HepG2 (cell line): ENCODE data around the gene HS6ST1. TPM values are rescaled to one million over a fixed set of nuclear protein-coding genes. Genes with fewer than 3 reads are reported as not detected.

Source experiments
- FUBP1 ChIP-seq: sonication (generic); formaldehyde crosslinking; IDR thresholded peaks from 2 replicates; pipeline ENCODE4 v1.5.1; 2020; ENCODE audit warnings: missing genetic modification reagents, mild to moderate bottlenecking, borderline replicate concordance
- HMG20A ChIP-seq: IDR thresholded peaks from 2 replicates; pipeline ENCODE4 v1.6.1; 2016; ENCODE audit warnings: borderline replicate concordance
- HMGXB4 ChIP-seq, 2 experiments: sonication (generic) in 1 of 2; formaldehyde crosslinking in 1 of 2; IDR thresholded peaks; 2 replicates each; pipeline versions ENCODE4 v1.4.0 to v1.6.1; 2018 to 2020; ENCODE audit warnings: missing genetic modification reagents in 2 of 2, borderline replicate concordance in 1 of 2, low read depth in 1 of 2, mild to moderate bottlenecking in 1 of 2, missing biosample characterization in 1 of 2
- HNRNPLL ChIP-seq: fragments of 200-400 bp; formaldehyde crosslinking; IDR thresholded peaks from 2 replicates; pipeline ENCODE4 v1.6.1; 2017; ENCODE audit warnings: mild to moderate bottlenecking, low read depth, low read length; ENCODE audit not compliant: poor library complexity, severe bottlenecking
- KDM4B ChIP-seq: sonication (generic); formaldehyde crosslinking; IDR thresholded peaks from 2 replicates; pipeline ENCODE4 v1.4.0; 2020; ENCODE audit warnings: missing genetic modification reagents
- KLF16 ChIP-seq, 2 experiments: sonication (generic) in 1 of 2; formaldehyde crosslinking in 1 of 2; IDR thresholded peaks; 2 replicates each; pipeline versions ENCODE4 v1.6.1 to v1.8.0; 2016 to 2023; ENCODE audit warnings: missing genetic modification reagents in 2 of 2, missing compliant biosample characterization in 1 of 2
- PITX1 ChIP-seq: sonication (generic); formaldehyde crosslinking; IDR thresholded peaks from 2 replicates; pipeline ENCODE4 v1.5.1; 2020; ENCODE audit warnings: mild to moderate bottlenecking, missing genetic modification reagents
- REPIN1 ChIP-seq: sonication (generic); formaldehyde crosslinking; IDR thresholded peaks from 2 replicates; pipeline ENCODE4 v1.8.0; 2022; ENCODE audit warnings: missing genetic modification reagents, low read depth, mild to moderate bottlenecking, borderline replicate concordance
- SNAPC2 ChIP-seq: sonication (generic); formaldehyde crosslinking; IDR thresholded peaks from 2 replicates; pipeline ENCODE4 v1.8.1; 2022; ENCODE audit warnings: mild to moderate bottlenecking, missing genetic modification reagents
- SRY ChIP-seq: sonication (generic); formaldehyde crosslinking; IDR thresholded peaks from 2 replicates; pipeline ENCODE4 v1.8.0; 2022; ENCODE audit warnings: mild to moderate bottlenecking, missing genetic modification reagents
- ZBTB1 ChIP-seq: sonication (generic); formaldehyde crosslinking; IDR thresholded peaks from 2 replicates; pipeline ENCODE4 v1.4.0; 2020; ENCODE audit warnings: missing genetic modification reagents, borderline replicate concordance
- ZBTB10 ChIP-seq: sonication (generic); formaldehyde crosslinking; IDR thresholded peaks from 2 replicates; pipeline ENCODE4 v1.4.0; 2020; ENCODE audit warnings: missing genetic modification reagents, borderline replicate concordance
- ZC3H13 ChIP-seq: sonication (generic); formaldehyde crosslinking; IDR thresholded peaks from 2 replicates; pipeline ENCODE4 v1.8.1; 2023; ENCODE audit warnings: mild to moderate bottlenecking, missing genetic modification reagents, moderate library complexity
- ZNF317 ChIP-seq: sonication (generic); formaldehyde crosslinking; IDR thresholded peaks from 2 replicates; pipeline ENCODE4 v1.5.0; 2020; ENCODE audit warnings: mild to moderate bottlenecking, missing genetic modification reagents
- ZNF33B ChIP-seq: sonication (generic); formaldehyde crosslinking; IDR thresholded peaks from 2 replicates; pipeline ENCODE4 v1.5.1; 2020; ENCODE audit warnings: mild to moderate bottlenecking, missing genetic modification reagents
- ZNF547 ChIP-seq: sonication (generic); formaldehyde crosslinking; IDR thresholded peaks from 2 replicates; pipeline ENCODE4 v1.5.1; 2020; ENCODE audit warnings: mild to moderate bottlenecking, missing genetic modification reagents
- ZNF558 ChIP-seq: sonication (generic); formaldehyde crosslinking; IDR thresholded peaks from 2 replicates; pipeline ENCODE4 v1.9.0; 2022; ENCODE audit warnings: mild to moderate bottlenecking, missing genetic modification reagents, borderline replicate concordance
- ZNF773 ChIP-seq: sonication (generic); formaldehyde crosslinking; IDR thresholded peaks from 2 replicates; pipeline ENCODE4 v1.4.0; 2020; ENCODE audit warnings: missing genetic modification reagents, borderline replicate concordance
- polyA plus RNA-seq, 8 experiments: library from polyadenylated mRNA; depleted of rRNA in 3 of 8; stranded (reverse) in 7 of 8; unstranded in 1 of 8; fragments of >200 nt; fragmentation: Illumina TruSeq in 4 of 8; extraction: Trizol in 4 of 8; gene quantifications; 2 replicates each; pipeline versions ENCODE4 v1.2.1 to v1.2.3, GENCODE V29; 2011 to 2016; ENCODE audit warnings: low read depth in 4 of 8, missing spikeins in 1 of 8, mixed read lengths in 1 of 8; ENCODE audit not compliant: insufficient read depth in 1 of 8
- total RNA-seq, 5 experiments: library from RNA; depleted of rRNA; stranded (reverse); fragments of >200 nt; fragmentation: Illumina TruSeq; extraction: Trizol; gene quantifications; 2 replicates each; pipeline ENCODE4 v1.2.3, GENCODE V29; 2016; ENCODE audit warnings: low read depth in 1 of 5

The HS6ST1 gene
- total and polyA plus RNA-seq, 2 of the 13 experiments (the other 11 are each of a cell fraction or from before 2014, with no cell fraction given) = 34.5 to 84.6 TPM

- TF ChIP-seq HMGXB4 (CRISPR knock-in tag; IDR thresholded peaks at IDR 0.05; ENCODE audit: borderline replicate concordance in 1 of 2, low read depth in 1 of 2) = peak; percentile 94 to 96
- TF ChIP-seq ZC3H13 (CRISPR knock-in tag) = no peak
- TF ChIP-seq ZNF547 (CRISPR knock-in tag) = peak; percentile 49
- TF ChIP-seq PITX1 (CRISPR knock-in tag) = 0 out of 2 replicates have a peak, but pooled peaks have one; percentile 26
- no peak for TF ChIP-seq SNAPC2 (CRISPR knock-in tag)
- peak; percentile 35; the same call in 1 of the 2 replicates for TF ChIP-seq ZBTB10 (CRISPR knock-in tag)
- peak; percentile 75; the same call in 1 of the 2 replicates for TF ChIP-seq ZNF558
- TF ChIP-seq KDM4B (CRISPR knock-in tag) = no peak
- peak; percentile 43; the same call in 1 of the 2 replicates for TF ChIP-seq ZNF33B
- TF ChIP-seq SRY = peak; percentile 28; the same call in 1 of the 2 replicates
- TF ChIP-seq KLF16 (CRISPR knock-in tag; IDR thresholded peaks at IDR 0.05) = peak in 1 of 2 experiments; percentile 92; a peak in 2 of 4 replicates
- TF ChIP-seq HMG20A (CRISPR knock-in tag) = no peak
- no peak for TF ChIP-seq REPIN1
- TF ChIP-seq ZBTB1 (CRISPR knock-in tag) = no peak
- no peak for TF ChIP-seq FUBP1 (CRISPR knock-in tag)
- no peak for TF ChIP-seq ZNF773 (CRISPR knock-in tag)
- peak; percentile 43; the same call in 1 of the 2 replicates for TF ChIP-seq ZNF317 (CRISPR knock-in tag)
- peak; percentile 80 for TF ChIP-seq HNRNPLL
Observed at GRCh38 chr2:128321784-128322714, 3.4 kb upstream of the HS6ST1 start (continued).
